Spleen (tissue), 7 donors: ENCODE results near the gene PNMA6E.

ENCODE experiments used
- CTCF ChIP-seq, 11 experiments: fragments of 200-600 bp in 7 of 11; fragments of 450-650 bp in 4 of 11; sonication (generic) in 4 of 11; IDR thresholded peaks in 8 of 11; conservative IDR thresholded peaks in 3 of 11; 1 replicate in 7 of 11; 2 replicates in 4 of 11; pipeline versions ENCODE4 v1.4.0 to v1.8.0; 2016 to 2021; ENCODE audit warnings: antibody characterized with exemption in 11 of 11, inconsistent platforms in 4 of 11, mild to moderate bottlenecking in 1 of 11
- POLR2AphosphoS5 ChIP-seq, 3 donors: sonication (generic); formaldehyde crosslinking; IDR thresholded peaks; one replicate each; pipeline ENCODE4 v1.5.1; 2017; ENCODE audit warnings: antibody characterized with exemption in 3 of 3
- donor health status: DM: no; HTN: no; CAD: no; lungs with moderate emphysema.
- donor health status: DM: no; HTN: no; CAD: no.
- donor health status: DM: no; HTN: no; CAD: no.

GRCh38 chrX:153388722-153389459 lies 12.3 kb downstream of the PNMA6E start:
- TF ChIP-seq CTCF (IDR thresholded peaks at IDR 0.05 in 8 of 11, conservative IDR thresholded peaks at IDR 0.05 in 3 of 11): no peak
- TF ChIP-seq POLR2AphosphoS5 (IDR thresholded peaks at IDR 0.05): no peak
